GM12873 (cell line): ENCODE measurements around the gene SLCO4A1.

Experiments used
- TF ChIP-seq, protein P1 (sequence below): IDR thresholded peaks from 2 replicates; pipeline ENCODE4 v1.5.1; 2012; ENCODE audit warnings: low read depth, mild to moderate bottlenecking, moderate library complexity, low read length, control low read depth; ENCODE audit not compliant: insufficient read depth; ENCODE audit errors: missing control alignments

SLCO4A1 gene

DNA sequence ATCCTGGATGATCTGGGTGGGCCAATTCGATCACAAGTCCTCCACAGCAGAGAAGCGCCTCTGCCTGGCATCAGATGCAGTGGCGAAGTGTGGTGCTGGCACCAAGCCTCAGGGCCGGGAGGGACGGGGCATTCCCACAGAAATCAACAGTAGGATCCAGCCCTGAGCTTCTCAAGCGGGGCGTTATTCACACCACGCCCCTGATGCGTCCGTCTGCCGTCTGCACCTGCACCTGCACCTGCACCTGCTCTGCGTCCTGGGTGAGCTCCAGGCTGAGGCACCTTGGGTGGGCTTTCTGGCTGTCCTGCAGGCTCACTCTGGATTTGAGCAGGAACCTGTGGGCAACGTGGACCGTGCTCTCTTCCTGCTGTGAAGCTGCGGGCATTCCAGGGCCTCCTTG is 52.6 kb downstream of the SLCO4A1 start:
- TF ChIP-seq, protein P1, sequence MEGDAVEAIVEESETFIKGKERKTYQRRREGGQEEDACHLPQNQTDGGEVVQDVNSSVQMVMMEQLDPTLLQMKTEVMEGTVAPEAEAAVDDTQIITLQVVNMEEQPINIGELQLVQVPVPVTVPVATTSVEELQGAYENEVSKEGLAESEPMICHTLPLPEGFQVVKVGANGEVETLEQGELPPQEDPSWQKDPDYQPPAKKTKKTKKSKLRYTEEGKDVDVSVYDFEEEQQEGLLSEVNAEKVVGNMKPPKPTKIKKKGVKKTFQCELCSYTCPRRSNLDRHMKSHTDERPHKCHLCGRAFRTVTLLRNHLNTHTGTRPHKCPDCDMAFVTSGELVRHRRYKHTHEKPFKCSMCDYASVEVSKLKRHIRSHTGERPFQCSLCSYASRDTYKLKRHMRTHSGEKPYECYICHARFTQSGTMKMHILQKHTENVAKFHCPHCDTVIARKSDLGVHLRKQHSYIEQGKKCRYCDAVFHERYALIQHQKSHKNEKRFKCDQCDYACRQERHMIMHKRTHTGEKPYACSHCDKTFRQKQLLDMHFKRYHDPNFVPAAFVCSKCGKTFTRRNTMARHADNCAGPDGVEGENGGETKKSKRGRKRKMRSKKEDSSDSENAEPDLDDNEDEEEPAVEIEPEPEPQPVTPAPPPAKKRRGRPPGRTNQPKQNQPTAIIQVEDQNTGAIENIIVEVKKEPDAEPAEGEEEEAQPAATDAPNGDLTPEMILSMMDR: no peak

DNA sequence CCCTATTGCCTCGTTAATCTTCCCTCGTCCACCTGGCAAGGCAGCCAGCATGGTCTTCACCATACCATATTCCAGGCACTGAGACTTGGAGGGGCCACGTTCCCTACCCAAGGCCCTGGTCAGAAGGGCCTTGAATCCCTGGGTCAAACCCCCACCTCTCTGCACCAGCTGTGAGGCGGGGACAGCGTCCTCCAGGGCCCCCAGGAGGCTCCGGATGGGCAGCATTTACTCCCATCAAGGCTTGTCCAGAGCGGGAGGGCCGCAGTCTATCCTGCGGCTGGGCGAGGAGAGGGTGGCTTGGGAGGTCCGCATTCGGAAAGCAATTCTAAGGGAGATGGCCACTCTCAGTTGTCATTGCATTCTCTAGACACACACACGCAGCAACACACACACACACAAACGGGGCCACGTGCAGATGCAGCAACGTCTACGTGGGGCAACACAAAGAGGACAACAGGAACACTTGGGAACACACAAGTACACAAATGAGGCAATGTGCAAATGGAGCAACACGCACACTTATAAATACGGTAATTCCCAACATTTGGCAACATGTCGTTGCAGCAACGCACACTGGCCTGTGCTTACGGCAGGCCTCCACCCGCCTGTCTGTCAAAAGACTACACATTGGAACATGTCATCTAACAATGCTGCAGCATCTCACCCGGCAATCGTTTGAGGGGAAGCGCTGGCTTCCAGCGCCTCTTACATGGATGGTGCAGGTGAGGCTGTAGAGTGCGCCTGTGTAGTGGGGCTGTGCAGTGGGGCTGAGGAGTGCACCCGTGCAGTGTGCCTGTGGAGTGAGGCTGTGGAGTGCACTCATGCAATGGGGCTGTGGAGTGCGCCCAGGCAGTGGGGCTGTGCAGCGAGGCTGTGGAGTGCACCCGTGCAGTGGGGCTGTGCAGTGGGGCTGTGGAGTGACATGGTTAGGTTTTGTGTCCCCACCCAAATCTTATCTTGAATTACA is 53.4 kb downstream of the SLCO4A1 start:
- TF ChIP-seq, protein P1: no peak

DNA sequence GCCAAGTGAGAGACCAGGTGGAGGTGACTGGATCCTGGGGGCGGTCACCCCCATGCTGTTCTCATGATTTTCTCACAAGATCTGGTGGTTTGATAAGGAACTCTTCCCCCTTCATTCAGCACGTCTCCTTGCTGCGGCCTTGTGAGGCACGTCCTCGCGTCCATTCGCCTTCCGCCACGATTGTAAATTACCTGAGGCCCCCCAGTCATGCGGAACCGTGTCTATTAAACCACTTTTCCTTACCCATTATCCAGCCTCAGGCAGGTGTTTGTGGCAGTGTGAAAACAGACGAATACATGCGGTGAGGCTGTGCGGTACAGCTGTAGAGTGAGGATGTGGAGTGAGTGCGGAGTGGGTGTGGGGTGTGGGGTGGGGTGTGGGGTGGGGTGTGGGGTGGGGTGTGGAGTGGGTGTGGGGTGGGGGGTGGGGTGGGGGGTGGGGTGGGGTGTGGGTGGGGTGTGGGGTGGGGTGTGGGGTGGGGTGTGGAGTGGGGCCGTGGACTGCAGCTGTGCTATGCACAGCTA is 54.2 kb downstream of the SLCO4A1 start:
- TF ChIP-seq, protein P1: no peak

DNA sequence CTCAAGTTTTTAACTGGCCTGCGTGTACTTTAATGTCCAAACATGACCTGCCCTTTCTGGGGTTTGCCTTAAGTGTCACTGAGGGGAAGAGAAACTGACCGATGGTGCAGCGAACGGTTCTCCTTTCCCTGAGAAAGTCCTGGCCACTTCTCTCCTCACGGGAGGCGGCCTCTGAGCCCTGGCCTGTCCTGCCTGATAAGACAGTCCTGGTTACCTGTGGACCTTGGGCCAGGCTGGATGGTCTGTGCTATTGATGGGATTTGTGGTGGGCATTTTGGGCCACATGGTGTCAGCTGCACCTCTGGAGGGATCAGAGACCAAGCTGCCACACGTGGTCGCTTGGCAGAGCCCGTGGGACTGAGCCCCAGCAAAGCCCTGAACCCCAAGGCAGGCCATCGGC is 54.7 kb downstream of the SLCO4A1 start:
- TF ChIP-seq, protein P1: no peak

DNA sequence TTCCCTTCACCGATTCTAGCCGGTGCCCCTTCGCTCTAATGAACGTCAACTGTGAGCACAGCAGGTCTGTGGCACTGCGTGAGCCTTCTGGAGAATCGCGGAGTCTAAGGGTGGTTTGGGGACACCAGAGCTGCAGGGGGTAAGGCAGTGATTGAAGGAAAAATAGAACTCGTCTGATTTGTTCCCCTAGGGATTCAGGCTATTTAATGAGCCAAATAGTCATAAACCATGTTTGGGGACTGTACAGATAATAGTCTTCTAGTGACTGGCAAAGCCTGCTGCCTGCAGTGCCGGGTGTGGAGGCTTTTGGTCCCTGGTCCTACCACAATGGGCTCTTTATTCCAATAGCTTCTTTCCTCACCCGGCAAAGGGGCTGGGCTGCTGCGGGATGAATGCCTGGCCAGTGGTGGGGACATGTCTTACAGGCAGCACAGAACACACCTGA is 55.2 kb downstream of the SLCO4A1 start:
- TF ChIP-seq, protein P1: no peak

DNA sequence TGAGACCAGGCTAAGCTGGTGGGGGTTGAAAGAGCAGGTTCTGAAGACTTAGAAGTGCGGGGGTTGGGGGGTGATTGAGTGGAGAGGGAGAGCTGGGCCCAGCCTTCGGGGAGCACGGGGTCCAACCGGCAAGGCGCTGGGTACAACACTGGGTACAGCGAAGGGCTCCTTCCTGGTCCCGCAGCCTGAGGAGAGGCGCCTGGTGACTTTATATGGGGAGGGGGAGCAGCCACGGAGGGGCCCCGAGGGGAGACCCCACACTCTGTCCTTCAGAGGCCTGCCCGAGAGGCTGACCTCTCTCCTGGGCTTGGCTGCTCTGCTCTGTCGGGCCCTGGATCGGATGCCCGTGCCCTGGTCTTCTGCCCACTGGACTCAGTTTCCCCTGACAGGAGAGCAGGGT is 55.9 kb downstream of the SLCO4A1 start:
- TF ChIP-seq, protein P1: no peak

DNA sequence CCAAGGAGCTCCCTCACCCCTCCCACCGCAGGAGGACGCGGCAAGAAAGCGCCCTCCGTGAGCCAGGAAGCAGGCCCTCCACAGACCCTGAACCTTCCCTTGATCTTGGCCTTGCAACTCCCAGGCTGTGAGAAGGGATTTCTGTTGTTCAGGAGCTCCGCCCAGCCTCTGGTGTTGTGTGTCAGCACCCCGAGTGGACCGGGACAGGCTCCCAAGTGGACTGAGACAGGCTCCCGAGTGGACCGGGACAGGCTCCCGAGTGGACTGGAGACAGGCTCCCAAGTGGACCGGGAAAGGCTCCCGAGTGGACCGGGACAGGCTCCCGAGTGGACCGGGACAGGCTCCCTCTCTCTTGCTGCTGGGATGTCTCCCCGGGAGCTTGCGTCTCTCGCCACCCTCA is 57.0 kb downstream of the SLCO4A1 start:
- TF ChIP-seq, protein P1: no peak
